SH-SY5Y (cell line): ENCODE results near the gene NXF1.

ENCODE experiments used
- GATA2 ChIP-seq: IDR thresholded peaks from 2 replicates; pipeline ENCODE4 v1.6.1; 2011; ENCODE audit warnings: mild to moderate bottlenecking, low read depth, low read length
- GATA3 ChIP-seq: IDR thresholded peaks from 2 replicates; pipeline ENCODE4 v1.6.1; 2011; ENCODE audit warnings: low read depth, mild to moderate bottlenecking, low read length, moderate library complexity

DNA sequence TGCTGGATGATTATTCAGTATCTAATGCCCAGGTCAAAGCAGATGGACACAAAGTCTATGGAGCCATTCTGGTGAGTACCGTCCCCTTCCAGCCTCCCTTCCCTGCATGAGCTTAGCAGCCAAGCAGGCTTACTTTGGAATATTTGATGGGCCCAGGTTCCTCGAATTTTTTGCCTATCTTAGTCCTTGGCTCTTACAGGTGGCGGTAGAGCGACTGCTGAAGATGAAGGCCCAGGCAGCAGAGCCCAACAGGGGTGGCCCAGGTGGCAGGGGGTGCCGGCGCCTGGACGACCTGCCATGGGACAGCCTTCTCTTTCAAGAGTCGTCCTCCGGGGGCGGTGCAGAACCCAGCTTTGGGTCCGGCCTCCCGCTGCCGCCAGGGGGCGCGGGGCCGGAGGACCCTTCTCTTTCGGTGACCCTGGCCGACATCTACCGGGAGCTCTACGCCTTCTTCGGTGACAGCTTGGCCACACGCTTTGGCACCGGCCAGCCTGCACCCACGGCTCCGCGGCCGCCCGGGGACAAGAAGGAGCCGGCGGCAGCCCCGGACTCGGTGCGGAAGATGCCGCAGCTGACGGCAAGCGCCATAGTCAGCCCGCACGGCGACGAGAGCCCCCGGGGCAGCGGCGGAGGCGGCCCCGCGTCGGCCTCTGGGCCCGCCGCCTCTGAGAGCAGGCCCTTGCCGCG lies 18.8 kb downstream of the NXF1 start:
- no peak for TF ChIP-seq GATA3
- no peak for TF ChIP-seq GATA2
